ENCODE results near the gene GGCT.

DNA sequence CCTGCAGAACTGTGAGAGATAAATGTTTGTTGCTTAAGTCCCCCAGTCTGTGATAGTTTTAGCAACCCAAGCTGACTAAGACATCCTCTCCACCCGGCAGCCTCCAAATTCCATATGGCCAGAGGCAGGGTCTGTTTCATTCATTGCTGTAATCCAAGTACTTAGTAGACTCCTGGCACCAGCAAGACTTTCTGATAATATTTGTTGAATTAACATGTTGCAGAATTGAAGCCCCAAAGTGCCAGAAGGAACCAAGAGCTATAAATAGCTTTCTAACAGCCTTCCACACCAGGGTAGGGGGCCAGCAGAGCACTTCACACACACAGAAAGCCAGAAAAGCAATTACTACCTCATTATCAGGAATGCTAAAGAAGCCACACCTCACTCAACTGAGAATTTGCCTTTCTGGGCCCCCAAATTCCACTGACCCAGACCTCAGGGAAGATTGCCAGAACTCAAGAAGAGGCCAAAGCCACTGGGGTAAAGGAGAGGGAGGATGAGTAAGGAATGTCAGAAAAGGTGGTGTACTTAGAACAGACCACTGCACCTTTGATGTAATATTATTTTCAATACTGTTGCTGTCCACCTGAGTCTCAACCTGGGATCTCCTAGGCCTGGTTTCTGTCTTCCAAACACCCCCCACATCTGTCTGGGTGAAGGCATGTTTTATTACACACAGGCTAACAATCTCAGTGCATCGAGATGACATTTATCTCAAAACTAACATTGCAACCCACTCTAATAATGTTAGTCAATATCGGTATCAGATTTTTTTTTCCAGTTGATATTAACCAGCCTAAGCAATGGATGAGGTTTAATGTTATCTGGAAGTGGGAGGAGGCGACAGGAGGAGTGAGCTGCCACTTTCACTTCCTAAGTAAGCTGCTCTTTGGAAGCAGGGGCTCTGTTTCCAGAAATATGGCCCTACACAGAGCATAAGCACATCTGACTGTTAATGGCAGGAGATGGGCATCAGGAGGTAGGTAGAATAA, 31.5 kb downstream of the GGCT start:
- TF ChIP-seq REPIN1 (tag by site-specific recombination; IDR thresholded peaks at IDR 0.05; ENCODE audit: low read depth), result no peak
- TF ChIP-seq, protein P1, sequence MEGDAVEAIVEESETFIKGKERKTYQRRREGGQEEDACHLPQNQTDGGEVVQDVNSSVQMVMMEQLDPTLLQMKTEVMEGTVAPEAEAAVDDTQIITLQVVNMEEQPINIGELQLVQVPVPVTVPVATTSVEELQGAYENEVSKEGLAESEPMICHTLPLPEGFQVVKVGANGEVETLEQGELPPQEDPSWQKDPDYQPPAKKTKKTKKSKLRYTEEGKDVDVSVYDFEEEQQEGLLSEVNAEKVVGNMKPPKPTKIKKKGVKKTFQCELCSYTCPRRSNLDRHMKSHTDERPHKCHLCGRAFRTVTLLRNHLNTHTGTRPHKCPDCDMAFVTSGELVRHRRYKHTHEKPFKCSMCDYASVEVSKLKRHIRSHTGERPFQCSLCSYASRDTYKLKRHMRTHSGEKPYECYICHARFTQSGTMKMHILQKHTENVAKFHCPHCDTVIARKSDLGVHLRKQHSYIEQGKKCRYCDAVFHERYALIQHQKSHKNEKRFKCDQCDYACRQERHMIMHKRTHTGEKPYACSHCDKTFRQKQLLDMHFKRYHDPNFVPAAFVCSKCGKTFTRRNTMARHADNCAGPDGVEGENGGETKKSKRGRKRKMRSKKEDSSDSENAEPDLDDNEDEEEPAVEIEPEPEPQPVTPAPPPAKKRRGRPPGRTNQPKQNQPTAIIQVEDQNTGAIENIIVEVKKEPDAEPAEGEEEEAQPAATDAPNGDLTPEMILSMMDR (tag by site-specific recombination; IDR thresholded peaks at IDR 0.05), result no peak
- TF ChIP-seq ZNF138 (tag by site-specific recombination; IDR thresholded peaks at IDR 0.05; ENCODE audit: borderline replicate concordance), result no peak
- TF ChIP-seq ZNF433 (tag by site-specific recombination; IDR thresholded peaks at IDR 0.05; ENCODE audit: low read depth), result no peak
- TF ChIP-seq MYNN (tag by site-specific recombination; IDR thresholded peaks at IDR 0.05; ENCODE audit: borderline replicate concordance), result no peak
- TF ChIP-seq ZNF596 (tag by site-specific recombination; IDR thresholded peaks at IDR 0.05), result no peak
- no peak for TF ChIP-seq ZFP37 (tag by site-specific recombination; IDR thresholded peaks at IDR 0.05)
- TF ChIP-seq SP2 (tag by site-specific recombination; IDR thresholded peaks at IDR 0.05), result no peak
- TF ChIP-seq, protein P2, sequence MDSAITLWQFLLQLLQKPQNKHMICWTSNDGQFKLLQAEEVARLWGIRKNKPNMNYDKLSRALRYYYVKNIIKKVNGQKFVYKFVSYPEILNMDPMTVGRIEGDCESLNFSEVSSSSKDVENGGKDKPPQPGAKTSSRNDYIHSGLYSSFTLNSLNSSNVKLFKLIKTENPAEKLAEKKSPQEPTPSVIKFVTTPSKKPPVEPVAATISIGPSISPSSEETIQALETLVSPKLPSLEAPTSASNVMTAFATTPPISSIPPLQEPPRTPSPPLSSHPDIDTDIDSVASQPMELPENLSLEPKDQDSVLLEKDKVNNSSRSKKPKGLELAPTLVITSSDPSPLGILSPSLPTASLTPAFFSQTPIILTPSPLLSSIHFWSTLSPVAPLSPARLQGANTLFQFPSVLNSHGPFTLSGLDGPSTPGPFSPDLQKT (IDR thresholded peaks at IDR 0.05; ENCODE audit: borderline replicate concordance, low read depth, low read length), result no peak
- TF ChIP-seq ZNF311 (tag by site-specific recombination; IDR thresholded peaks at IDR 0.05; ENCODE audit: borderline replicate concordance), result no peak
- TF ChIP-seq ZNF629 (tag by site-specific recombination; IDR thresholded peaks at IDR 0.05), result no peak
- no peak for TF ChIP-seq ZNF274 (IDR thresholded peaks at IDR 0.05; ENCODE audit: low read length)
- no peak for TF ChIP-seq ZNF274 (tag by site-specific recombination; IDR thresholded peaks at IDR 0.05; ENCODE audit: borderline replicate concordance)
- TF ChIP-seq ZNF416 (tag by site-specific recombination; IDR thresholded peaks at IDR 0.05), result no peak
